Stomach (tissue), 4 donors: ENCODE results near the gene FICD.

Experiments
- CTCF ChIP-seq, 7 experiments: fragments of 450-650 bp in 4 of 7; fragments of 200-600 bp in 3 of 7; sonication (generic) in 3 of 7; IDR thresholded peaks; one replicate each; pipeline ENCODE4 v1.5.1; 2016 to 2019; ENCODE audit warnings: antibody characterized with exemption in 7 of 7, control low read depth in 2 of 7, mild to moderate bottlenecking in 1 of 7
- POLR2AphosphoS5 ChIP-seq, 3 donors: sonication (generic); formaldehyde crosslinking; IDR thresholded peaks; one replicate each; pipeline ENCODE4 v1.6.1; 2016; ENCODE audit warnings: antibody characterized with exemption in 3 of 3

- TF ChIP-seq CTCF (IDR thresholded peaks at IDR 0.05) (no peak), POLR2AphosphoS5 (IDR thresholded peaks at IDR 0.05) (no peak)
These were observed 46.7 kb upstream of the FICD start for GRCh38 chr12:108468196-108468968.
